Endothelial cell of hepatic sinusoid (primary cell): ENCODE data around the gene PAM16.

ENCODE experiments used
- in situ Hi-C: cut with HindIII; loops from 2 replicates; pipeline ENCODE4 v1.10.0; 2017; ENCODE audit warnings: low sequenced_read_pairs

The PAM16 gene

DNA sequence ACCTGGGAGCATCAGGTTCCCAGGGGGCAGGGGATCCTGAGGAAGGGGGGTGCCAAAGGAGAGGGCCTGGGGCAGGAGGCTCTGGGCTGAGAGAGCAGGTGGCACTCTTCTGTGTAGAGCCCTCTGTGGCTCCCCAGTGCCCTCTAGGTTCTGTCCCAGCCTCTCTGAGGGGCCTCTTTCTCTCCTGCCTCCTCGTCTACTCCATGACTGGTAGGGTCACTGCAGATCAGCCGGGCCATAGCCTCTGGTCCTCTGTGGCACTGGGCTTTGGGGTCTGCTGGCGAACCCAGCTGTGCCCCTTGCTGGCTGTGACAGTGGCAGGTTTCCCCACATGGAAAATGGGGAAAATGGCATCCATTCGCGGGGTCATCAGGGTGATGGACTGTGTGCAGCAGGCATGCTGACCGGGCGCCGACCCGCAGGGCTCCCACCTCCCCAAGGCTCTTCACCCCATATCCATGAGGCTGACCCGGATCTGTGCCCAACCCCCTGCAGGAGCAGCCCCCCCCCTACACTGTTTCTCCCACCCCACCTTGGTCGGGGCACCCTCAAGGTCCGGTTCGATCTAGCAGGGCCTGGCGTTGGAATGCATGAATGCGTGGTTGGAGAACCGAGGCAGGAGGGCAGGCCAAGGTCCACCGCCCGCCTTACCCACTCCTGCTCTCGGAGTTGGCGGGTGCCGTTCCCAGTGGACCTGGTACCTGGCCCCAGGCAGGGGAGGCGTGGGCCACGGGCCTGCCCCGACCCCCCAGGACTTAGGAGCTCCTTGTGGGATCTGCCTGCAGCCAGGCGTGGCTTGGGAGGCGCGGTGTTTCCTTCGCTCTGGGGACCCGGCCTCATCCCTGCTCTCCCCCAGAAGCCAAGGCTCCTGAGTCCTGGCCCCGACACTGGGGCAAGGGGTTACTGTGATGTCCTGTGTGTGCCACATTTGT is 28.7 kb downstream of the PAM16 start:
- in situ Hi-C loops: no loop called here

DNA sequence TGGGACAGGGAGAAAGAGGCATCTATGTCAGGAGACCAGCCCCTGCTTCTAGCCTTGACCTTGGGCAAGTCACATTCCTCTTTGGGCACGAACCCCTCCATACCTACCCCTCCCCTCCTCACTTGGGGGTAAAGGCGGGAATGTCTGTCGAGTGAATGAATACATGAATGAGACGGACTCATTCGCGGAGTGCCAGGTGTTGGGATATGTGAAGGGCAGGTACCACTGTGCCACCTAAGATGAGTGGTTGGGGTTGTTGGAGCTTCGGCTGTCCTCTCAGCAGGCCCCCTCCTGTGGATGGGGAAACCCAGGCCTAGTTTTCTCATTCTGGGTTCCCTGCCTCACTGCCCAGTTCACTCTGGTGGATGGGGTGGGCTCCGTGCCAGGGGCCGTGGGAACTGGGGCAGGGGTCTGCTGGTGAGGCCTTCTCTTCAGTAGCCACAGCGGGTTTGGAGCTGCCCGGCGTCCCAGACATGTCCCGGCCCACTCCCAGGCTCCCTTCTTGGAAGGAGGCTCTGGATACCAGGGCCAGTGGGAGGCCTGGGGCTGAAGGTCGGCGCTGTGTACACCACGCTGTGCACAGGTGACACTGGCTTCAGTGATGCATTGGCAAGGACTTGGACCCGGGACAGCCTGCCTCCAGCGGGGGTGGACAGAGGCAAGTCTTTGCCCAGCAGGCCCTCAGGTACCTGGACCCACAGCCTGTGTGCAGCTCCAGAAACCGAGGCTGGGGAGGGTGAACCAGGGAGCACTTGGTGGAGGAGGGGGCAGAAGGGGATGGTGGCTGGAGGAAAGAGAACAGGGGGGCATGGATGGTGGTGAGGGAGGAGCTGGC is 29.6 kb downstream of the PAM16 start:
- in situ Hi-C loops: no loop called here

GRCh38 chr16:4320571-4321137 is 30.5 kb downstream of the PAM16 start:
- in situ Hi-C loops: no loop called here

- in situ Hi-C loops: loop anchor here (5.0 to 10.0 kb wide), 2 partner anchors 37 to 445 kb away; no protein-coding TSS in a partner anchor
These were observed 31.4 kb downstream of the PAM16 start for GRCh38 chr16:4319454-4320421.

DNA sequence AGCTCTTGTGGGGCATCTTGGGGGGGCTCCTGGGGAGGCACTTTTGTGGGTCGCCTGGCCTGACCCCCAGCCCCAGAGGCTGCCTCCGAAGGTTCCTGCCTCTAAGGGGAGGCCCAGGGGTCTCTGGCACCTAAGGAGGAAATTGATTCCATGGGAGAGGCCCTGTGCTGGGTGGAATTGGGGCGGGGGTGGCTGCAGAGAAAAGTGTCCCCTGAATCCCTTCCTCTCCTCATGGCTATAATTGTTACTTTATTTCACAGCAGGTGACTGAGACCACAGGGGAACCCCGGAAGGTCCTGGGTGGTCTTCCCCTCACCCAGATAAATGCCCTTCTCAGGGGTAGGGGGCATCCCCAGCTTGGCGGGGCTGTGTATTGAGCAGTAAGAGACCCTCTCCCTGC is 32.2 kb downstream of the PAM16 start:
- in situ Hi-C loops: loop anchor here (5.0 to 10.0 kb wide), 2 partner anchors 37 to 444 kb away; no protein-coding TSS in a partner anchor

DNA sequence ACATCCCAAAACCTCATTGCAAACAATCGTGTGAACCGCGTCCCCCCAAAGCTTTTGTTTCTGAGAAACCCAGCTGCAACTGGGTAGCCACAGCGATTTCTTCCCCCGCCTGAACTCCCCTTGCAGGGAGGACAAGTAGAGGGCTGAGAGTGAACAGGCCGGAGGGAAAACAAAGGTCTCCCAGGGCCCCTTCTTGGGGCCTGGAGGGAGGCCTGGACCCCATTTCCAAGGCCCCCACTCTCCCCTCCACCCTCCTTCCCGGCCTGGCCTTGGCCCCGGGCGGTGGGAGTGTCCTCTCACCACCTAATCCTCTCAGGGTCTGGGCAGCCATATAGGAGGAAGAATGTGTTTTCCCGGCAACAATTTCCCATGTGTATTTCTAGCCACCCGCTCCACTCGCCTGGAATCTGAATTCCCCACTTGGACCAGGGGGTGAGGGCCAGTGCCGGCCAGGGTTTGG is 32.6 kb downstream of the PAM16 start:
- in situ Hi-C loops: loop anchor here (5.0 to 10.0 kb wide), 2 partner anchors 36 to 444 kb away; no protein-coding TSS in a partner anchor

DNA sequence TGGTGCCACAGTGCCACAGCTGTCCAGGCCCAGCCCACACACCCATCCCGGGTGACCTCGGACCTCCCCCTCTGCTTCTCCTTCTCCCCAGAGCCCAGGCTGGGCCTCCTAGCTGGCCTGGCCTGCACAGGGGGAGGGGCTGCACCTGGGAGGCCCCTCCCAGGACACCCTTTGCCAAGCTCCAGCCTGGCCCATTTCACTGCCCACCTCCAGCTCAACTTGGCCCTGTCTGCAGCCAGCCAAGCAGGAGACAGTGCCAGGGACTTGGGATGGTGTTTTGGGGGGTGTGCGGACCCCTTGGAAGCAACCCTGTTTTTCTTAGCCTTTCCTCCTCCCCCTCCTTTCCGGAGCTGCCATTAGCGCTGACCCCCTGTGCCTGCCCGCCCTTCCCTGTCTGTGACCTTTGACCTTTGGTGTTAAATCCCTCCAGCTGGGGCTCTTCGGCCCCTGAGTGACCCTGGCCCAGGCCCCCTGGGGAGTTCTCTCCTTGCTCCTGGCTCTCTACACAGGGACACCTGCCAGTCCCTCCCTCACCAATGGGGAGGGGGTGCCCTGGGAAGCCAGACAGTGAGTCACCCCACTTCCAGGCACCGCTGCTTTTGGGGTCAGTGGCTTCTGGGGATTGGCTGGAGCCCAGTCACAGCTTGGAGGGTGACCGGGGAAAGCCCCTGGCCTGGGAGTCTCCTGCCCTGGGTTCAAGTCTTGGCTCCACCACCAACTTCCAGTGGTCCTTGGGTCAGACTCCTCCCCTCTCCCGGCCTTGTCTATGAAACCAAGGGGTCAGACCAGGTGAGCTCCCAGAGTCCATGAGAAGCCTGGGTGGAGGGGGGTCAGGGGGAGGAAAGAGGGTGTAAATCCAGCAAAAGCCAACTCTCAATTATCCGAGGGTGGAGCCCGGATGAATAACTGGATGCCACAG is 33.3 kb downstream of the PAM16 start:
- in situ Hi-C loops: loop anchor here (5.0 to 10.0 kb wide), 2 partner anchors 35 to 443 kb away; no protein-coding TSS in a partner anchor

DNA sequence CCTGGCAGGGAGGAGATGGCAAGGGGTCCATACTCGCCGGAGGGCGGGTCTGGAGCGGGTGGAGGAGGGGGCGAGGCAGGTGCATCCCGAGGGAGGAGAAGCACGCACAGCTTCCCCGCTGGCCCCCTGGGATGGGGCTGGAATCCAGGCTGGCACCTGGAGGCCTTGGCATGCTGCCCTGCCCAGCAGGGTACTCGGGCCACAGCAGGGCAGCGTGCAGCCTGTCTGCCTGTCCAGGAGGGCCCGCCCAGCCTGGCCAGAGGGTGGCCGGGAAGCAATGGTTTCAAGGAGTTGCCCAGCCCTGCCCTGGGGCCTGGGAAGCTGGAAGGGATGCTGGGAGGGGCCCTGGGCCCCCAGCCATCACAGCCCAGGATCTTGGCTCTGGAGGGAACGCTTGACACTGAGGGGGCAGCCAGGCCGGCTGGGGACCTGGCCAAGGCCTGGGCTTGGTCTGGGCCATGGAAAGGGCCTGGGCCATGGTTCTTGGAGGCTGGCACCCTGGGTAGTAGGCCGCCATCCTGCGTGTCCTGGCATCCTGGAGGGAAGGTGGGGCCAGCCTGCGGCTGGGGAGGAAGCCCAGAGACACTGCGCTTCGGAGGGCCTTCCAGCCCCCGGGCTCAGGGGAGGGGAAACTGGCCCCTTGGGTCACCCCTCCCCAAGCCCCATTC is 34.1 kb downstream of the PAM16 start:
- in situ Hi-C loops: loop anchor here (5.0 to 10.0 kb wide), 2 partner anchors 35 to 442 kb away; no protein-coding TSS in a partner anchor

GRCh38 chr16:4316108-4316863 is 34.8 kb downstream of the PAM16 start:
- in situ Hi-C loops: loop anchor here (5.0 to 10.0 kb wide), 2 partner anchors 34 to 441 kb away; no protein-coding TSS in a partner anchor

GRCh38 chr16:4315186-4316107 is 35.7 kb downstream of the PAM16 start, which contains the start of gene GLIS2:
Gene GLIS2 (plus strand): TSS chr16:4316067. CDS start chr16:4332281, 16,214 bp downstream.
- in situ Hi-C loops: loop anchor here (5.0 to 10.0 kb wide), 2 partner anchors 33 to 441 kb away; no protein-coding TSS in a partner anchor

- in situ Hi-C loops: loop anchor here (5.0 to 10.0 kb wide), 2 partner anchors 32 to 440 kb away; no protein-coding TSS in a partner anchor
These were observed 36.5 kb downstream of the PAM16 start for GRCh38 chr16:4314532-4315185.

GRCh38 chr16:4313563-4314531 is 37.3 kb downstream of the PAM16 start:
- in situ Hi-C loops: loop anchor here (10.0 kb wide), 1 partner anchor 439 kb away; no protein-coding TSS in a partner anchor

DNA sequence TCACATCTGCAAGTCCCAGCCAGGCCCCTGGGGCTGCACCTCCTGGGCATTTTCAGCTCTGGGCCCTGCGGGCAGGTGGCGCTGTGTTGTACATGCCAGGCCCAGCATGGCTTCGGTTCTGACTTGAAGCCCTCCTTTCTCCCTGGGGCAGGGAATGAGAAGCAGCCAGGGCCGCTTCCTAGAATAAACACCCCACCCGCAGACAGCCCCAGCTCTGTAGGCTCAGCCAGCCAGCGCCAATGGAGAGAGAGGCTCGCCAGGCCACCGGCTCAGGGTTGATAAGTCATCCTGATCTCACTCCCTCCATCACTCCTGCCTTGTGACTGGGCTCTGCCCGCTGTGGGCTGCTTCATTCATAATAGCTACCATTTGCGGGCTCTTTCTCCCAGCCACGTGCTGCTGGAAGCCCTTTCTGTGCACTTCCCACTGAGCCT is 41.3 kb downstream of the PAM16 start:
- in situ Hi-C loops: loop anchor here (10.0 kb wide), 1 partner anchor 435 kb away; no protein-coding TSS in a partner anchor
